Measurements from ENCODE around the gene LILRA6. TPM values are rescaled to one million over a fixed set of nuclear protein-coding genes. Genes with fewer than 3 reads are reported as not detected.

LILRA6 gene
- total and polyA plus RNA-seq, 2 of the 13 experiments (the other 11 are each of a cell fraction or from before 2014, with no cell fraction given): not detected

DNA sequence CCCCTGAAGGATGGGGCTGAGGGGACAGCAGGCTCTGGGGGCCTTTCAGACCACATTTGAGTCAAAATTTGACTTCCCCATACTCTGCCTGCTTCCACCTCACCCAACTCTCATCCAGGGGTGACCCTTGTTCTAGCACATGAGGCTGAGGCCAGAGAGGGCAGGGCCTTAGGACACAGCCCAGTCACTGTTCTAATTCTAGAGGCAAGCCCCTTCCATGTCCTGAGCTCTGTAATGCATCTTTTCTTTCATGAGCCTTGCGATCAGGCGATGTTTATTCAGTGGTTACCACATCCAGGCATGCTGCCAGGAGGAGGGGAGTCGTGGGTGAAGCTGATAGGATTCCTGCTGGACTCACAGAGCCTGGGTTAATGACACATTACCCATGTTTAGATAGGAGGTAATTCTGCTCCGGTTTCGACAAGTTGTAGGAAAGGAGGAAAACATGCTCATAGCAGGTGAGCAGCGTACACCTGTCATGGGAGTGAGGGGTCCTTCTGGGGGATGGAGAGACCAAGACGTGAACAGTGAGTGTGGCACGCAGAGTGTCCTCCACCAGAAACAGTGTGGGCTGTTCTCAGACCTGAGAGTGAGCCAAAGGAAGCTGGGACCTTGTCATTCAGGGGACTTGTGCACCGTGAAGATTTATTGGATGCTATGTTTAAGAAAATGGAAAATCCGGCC is 32.6 kb downstream of the LILRA6 start (continued):
- peak; percentile 3; the same call in 1 of the 2 replicates for TF ChIP-seq ZBTB20 (CRISPR knock-in tag; IDR thresholded peaks at IDR 0.05; ENCODE audit: borderline replicate concordance, low read depth)
- TF ChIP-seq ZFX (CRISPR knock-in tag; IDR thresholded peaks at IDR 0.05; ENCODE audit: low read depth): peak; percentile 44; the same call in 1 of the 2 replicates
- no peak for TF ChIP-seq ZFP36 (IDR thresholded peaks at IDR 0.05; ENCODE audit: borderline replicate concordance, low read depth, low read length, partially characterized antibody)
- TF ChIP-seq SSRP1 (CRISPR knock-in tag; IDR thresholded peaks at IDR 0.05): 0 out of 2 replicates have a peak, but pooled peaks have one; percentile 21
- TF ChIP-seq, protein P1, sequence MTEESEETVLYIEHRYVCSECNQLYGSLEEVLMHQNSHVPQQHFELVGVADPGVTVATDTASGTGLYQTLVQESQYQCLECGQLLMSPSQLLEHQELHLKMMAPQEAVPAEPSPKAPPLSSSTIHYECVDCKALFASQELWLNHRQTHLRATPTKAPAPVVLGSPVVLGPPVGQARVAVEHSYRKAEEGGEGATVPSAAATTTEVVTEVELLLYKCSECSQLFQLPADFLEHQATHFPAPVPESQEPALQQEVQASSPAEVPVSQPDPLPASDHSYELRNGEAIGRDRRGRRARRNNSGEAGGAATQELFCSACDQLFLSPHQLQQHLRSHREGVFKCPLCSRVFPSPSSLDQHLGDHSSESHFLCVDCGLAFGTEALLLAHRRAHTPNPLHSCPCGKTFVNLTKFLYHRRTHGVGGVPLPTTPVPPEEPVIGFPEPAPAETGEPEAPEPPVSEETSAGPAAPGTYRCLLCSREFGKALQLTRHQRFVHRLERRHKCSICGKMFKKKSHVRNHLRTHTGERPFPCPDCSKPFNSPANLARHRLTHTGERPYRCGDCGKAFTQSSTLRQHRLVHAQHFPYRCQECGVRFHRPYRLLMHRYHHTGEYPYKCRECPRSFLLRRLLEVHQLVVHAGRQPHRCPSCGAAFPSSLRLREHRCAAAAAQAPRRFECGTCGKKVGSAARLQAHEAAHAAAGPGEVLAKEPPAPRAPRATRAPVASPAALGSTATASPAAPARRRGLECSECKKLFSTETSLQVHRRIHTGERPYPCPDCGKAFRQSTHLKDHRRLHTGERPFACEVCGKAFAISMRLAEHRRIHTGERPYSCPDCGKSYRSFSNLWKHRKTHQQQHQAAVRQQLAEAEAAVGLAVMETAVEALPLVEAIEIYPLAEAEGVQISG (CRISPR knock-in tag; IDR thresholded peaks at IDR 0.05): peak; percentile 72
- peak; percentile 37; the same call in 1 of the 2 replicates for TF ChIP-seq MIER2 (CRISPR knock-in tag; IDR thresholded peaks at IDR 0.05)
- no peak for TF ChIP-seq SOX13 (IDR thresholded peaks at IDR 0.05)
- peak in 1 of 2 experiments; percentile 86; a peak in 2 of 4 replicates for TF ChIP-seq SOX13 (CRISPR knock-in tag; conservative IDR thresholded peaks at IDR 0.05 in 1 of 2, IDR thresholded peaks at IDR 0.05 in 1 of 2)
- TF ChIP-seq NFIC (IDR thresholded peaks at IDR 0.05; ENCODE audit: low read length): peak; percentile 74; the same call in 1 of the 2 replicates
- no peak for TF ChIP-seq ZNF766 (CRISPR knock-in tag; IDR thresholded peaks at IDR 0.05; ENCODE audit: borderline replicate concordance)
- no peak for TF ChIP-seq TAF15 (IDR thresholded peaks at IDR 0.05; ENCODE audit: low read depth, low read length, poor library complexity, severe bottlenecking)
- TF ChIP-seq ERF (CRISPR knock-in tag; IDR thresholded peaks at IDR 0.05): 0 out of 2 replicates have a peak, but pooled peaks have one; percentile 13
- TF ChIP-seq, protein P2, sequence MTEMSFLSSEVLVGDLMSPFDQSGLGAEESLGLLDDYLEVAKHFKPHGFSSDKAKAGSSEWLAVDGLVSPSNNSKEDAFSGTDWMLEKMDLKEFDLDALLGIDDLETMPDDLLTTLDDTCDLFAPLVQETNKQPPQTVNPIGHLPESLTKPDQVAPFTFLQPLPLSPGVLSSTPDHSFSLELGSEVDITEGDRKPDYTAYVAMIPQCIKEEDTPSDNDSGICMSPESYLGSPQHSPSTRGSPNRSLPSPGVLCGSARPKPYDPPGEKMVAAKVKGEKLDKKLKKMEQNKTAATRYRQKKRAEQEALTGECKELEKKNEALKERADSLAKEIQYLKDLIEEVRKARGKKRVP (CRISPR knock-in tag; IDR thresholded peaks at IDR 0.05): peak in 1 of 2 experiments; percentile 74; a peak in 2 of 4 replicates
- TF ChIP-seq, protein P3, sequence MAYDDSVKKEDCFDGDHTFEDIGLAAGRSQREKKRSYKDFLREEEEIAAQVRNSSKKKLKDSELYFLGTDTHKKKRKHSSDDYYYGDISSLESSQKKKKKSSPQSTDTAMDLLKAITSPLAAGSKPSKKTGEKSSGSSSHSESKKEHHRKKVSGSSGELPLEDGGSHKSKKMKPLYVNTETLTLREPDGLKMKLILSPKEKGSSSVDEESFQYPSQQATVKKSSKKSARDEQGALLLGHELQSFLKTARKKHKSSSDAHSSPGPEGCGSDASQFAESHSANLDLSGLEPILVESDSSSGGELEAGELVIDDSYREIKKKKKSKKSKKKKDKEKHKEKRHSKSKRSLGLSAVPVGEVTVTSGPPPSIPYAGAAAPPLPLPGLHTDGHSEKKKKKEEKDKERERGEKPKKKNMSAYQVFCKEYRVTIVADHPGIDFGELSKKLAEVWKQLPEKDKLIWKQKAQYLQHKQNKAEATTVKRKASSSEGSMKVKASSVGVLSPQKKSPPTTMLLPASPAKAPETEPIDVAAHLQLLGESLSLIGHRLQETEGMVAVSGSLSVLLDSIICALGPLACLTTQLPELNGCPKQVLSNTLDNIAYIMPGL (CRISPR knock-in tag; IDR thresholded peaks at IDR 0.05; ENCODE audit: borderline replicate concordance in 1 of 2, low read depth in 1 of 2): peak in 1 of 2 experiments; percentile 38; a peak in 1 of 4 replicates
- TF ChIP-seq, protein P4, sequence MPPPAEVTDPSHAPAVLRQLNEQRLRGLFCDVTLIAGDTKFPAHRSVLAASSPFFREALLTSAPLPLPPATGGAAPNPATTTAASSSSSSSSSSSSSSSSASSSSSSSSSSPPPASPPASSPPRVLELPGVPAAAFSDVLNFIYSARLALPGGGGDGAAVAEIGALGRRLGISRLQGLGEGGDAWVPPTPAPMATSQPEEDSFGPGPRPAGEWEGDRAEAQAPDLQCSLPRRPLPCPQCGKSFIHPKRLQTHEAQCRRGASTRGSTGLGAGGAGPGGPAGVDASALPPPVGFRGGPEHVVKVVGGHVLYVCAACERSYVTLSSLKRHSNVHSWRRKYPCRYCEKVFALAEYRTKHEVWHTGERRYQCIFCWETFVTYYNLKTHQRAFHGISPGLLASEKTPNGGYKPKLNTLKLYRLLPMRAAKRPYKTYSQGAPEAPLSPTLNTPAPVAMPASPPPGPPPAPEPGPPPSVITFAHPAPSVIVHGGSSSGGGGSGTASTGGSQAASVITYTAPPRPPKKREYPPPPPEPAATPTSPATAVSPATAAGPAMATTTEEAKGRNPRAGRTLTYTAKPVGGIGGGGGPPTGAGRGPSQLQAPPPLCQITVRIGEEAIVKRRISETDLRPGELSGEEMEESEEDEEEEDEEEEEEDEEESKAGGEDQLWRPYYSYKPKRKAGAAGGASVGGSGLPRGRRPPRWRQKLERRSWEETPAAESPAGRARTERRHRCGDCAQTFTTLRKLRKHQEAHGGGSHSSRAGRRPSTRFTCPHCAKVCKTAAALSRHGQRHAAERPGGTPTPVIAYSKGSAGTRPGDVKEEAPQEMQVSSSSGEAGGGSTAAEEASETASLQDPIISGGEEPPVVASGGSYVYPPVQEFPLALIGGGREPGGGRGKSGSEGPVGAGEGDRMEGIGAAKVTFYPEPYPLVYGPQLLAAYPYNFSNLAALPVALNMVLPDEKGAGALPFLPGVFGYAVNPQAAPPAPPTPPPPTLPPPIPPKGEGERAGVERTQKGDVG (CRISPR knock-in tag; IDR thresholded peaks at IDR 0.05; ENCODE audit: borderline replicate concordance): no peak; the same call in 1 of the 2 replicates
- no peak for TF ChIP-seq HOXA7 (CRISPR knock-in tag; IDR thresholded peaks at IDR 0.05)
- TF ChIP-seq ZSCAN9 (CRISPR knock-in tag; IDR thresholded peaks at IDR 0.05; ENCODE audit: borderline replicate concordance): peak; percentile 70; the same call in 1 of the 2 replicates
- TF ChIP-seq HNF4G (IDR thresholded peaks at IDR 0.05; ENCODE audit: borderline replicate concordance, low read depth, low read length): peak; percentile 21; the same call in 1 of the 2 replicates
- TF ChIP-seq HNF4G (CRISPR knock-in tag; IDR thresholded peaks at IDR 0.05; ENCODE audit: borderline replicate concordance, low read depth): no peak
- peak; percentile 91 for TF ChIP-seq GATAD2A (CRISPR knock-in tag; IDR thresholded peaks at IDR 0.05)

All from HepG2 (cell line).